ENCODE measurements around the gene SPATA3.

Gene SPATA3

GRCh38 chr2:231043796-231044195, 47.9 kb downstream of the SPATA3 start:
- Histone ChIP-seq H3K27ac (ENCODE audit: low read depth, low read length) (no peak overlapping the region), H4K20me1 (ENCODE audit: control insufficient read depth, insufficient read depth, low read depth, low read length) (no peaks in the 10 kb centered on the region)

GRCh38 chr2:231046916-231047273, 51.0 kb downstream of the SPATA3 start:
- no peaks in the 10 kb centered on the region for H3F3A ChIP-seq (ENCODE audit: control insufficient read depth, insufficient read depth)
- H3K4me3 ChIP-seq (ENCODE audit: low read length): no peak overlapping the region
- H3K27me3 ChIP-seq (ENCODE audit: control insufficient read depth, low read length): peaks cover 34% of the 10 kb centered on the region
- no peaks in the 10 kb centered on the region for H3K9me2 ChIP-seq (replicated peaks; ENCODE audit: control insufficient read depth, low read length)
- no peaks in the 10 kb centered on the region for H4K20me1 ChIP-seq (ENCODE audit: control insufficient read depth, insufficient read depth, low read depth, low read length)
- H3K4me2 ChIP-seq (ENCODE audit: low read length): no peak overlapping the region
- no peak overlapping the region for H3K27ac ChIP-seq (ENCODE audit: low read depth, low read length)
- no peak for TF ChIP-seq CTCF (IDR thresholded peaks at IDR 0.05; ENCODE audit: low read depth, low read length, poor library complexity, severe bottlenecking)
- TF ChIP-seq EZH2phosphoT487 (IDR thresholded peaks at IDR 0.05; ENCODE audit: borderline replicate concordance, low read length): no peak
- H3K36me3 ChIP-seq (ENCODE audit: control insufficient read depth, low read length): no peaks in the 10 kb centered on the region
- no peaks in the 10 kb centered on the region for H3K9me3 ChIP-seq (ENCODE audit: control insufficient read depth, insufficient read depth, low read length)
- H3K4me1 ChIP-seq (ENCODE audit: control insufficient read depth, low read length): peaks cover 2% of the 10 kb centered on the region
- no peaks in the 10 kb centered on the region for H3K79me2 ChIP-seq (ENCODE audit: control insufficient read depth, low read length)

More at GRCh38 chr2:231043796-231044195, 47.9 kb downstream of the SPATA3 start:
- no peaks in the 10 kb centered on the region for H3K4me1 ChIP-seq (ENCODE audit: control insufficient read depth, low read length)
- H3K79me2 ChIP-seq (ENCODE audit: control insufficient read depth, low read length): no peaks in the 10 kb centered on the region
- no peak overlapping the region for H3K4me2 ChIP-seq (ENCODE audit: low read length)
- H3K4me3 ChIP-seq (ENCODE audit: low read length): no peak overlapping the region
- H3K27me3 ChIP-seq (ENCODE audit: control insufficient read depth, low read length): peaks cover 38% of the 10 kb centered on the region
- no peaks in the 10 kb centered on the region for H3F3A ChIP-seq (ENCODE audit: control insufficient read depth, insufficient read depth)
- H3K9me2 ChIP-seq (replicated peaks; ENCODE audit: control insufficient read depth, low read length): no peaks in the 10 kb centered on the region
- no peaks in the 10 kb centered on the region for H3K36me3 ChIP-seq (ENCODE audit: control insufficient read depth, low read length)
- TF ChIP-seq CTCF (IDR thresholded peaks at IDR 0.05; ENCODE audit: low read depth, low read length, poor library complexity, severe bottlenecking) (no peak), EZH2phosphoT487 (IDR thresholded peaks at IDR 0.05; ENCODE audit: borderline replicate concordance, low read length) (no peak)
- no peaks in the 10 kb centered on the region for H3K9me3 ChIP-seq (ENCODE audit: control insufficient read depth, insufficient read depth, low read length)

GRCh38 chr2:231047274-231047922, 51.5 kb downstream of the SPATA3 start:
- Histone ChIP-seq H3K27me3 (ENCODE audit: control insufficient read depth, low read length) (peaks cover 39% of the 10 kb centered on the region), H3F3A (ENCODE audit: control insufficient read depth, insufficient read depth) (no peaks in the 10 kb centered on the region), H4K20me1 (ENCODE audit: control insufficient read depth, insufficient read depth, low read depth, low read length) (no peaks in the 10 kb centered on the region), H3K9me3 (ENCODE audit: control insufficient read depth, insufficient read depth, low read length) (no peaks in the 10 kb centered on the region), H3K4me3 (ENCODE audit: low read length) (no peak overlapping the region), H3K4me2 (ENCODE audit: low read length) (no peak overlapping the region), H3K9me2 (replicated peaks; ENCODE audit: control insufficient read depth, low read length) (no peaks in the 10 kb centered on the region), H3K36me3 (ENCODE audit: control insufficient read depth, low read length) (no peaks in the 10 kb centered on the region), H3K4me1 (ENCODE audit: control insufficient read depth, low read length) (peaks cover 7% of the 10 kb centered on the region), H3K27ac (ENCODE audit: low read depth, low read length) (no peak overlapping the region), H3K79me2 (ENCODE audit: control insufficient read depth, low read length) (no peaks in the 10 kb centered on the region)
- TF ChIP-seq EZH2phosphoT487 (IDR thresholded peaks at IDR 0.05; ENCODE audit: borderline replicate concordance, low read length) (no peak), CTCF (IDR thresholded peaks at IDR 0.05; ENCODE audit: low read depth, low read length, poor library complexity, severe bottlenecking) (no peak)

All from DOHH2 (cell line).